ENCODE results near the gene ADGRD1. TPM values are rescaled to one million over a fixed set of nuclear protein-coding genes. Genes with fewer than 3 reads are reported as not detected.

ADGRD1 gene
- total RNA-seq, 1 donor from 2014 or later, result 0.98 TPM

DNA sequence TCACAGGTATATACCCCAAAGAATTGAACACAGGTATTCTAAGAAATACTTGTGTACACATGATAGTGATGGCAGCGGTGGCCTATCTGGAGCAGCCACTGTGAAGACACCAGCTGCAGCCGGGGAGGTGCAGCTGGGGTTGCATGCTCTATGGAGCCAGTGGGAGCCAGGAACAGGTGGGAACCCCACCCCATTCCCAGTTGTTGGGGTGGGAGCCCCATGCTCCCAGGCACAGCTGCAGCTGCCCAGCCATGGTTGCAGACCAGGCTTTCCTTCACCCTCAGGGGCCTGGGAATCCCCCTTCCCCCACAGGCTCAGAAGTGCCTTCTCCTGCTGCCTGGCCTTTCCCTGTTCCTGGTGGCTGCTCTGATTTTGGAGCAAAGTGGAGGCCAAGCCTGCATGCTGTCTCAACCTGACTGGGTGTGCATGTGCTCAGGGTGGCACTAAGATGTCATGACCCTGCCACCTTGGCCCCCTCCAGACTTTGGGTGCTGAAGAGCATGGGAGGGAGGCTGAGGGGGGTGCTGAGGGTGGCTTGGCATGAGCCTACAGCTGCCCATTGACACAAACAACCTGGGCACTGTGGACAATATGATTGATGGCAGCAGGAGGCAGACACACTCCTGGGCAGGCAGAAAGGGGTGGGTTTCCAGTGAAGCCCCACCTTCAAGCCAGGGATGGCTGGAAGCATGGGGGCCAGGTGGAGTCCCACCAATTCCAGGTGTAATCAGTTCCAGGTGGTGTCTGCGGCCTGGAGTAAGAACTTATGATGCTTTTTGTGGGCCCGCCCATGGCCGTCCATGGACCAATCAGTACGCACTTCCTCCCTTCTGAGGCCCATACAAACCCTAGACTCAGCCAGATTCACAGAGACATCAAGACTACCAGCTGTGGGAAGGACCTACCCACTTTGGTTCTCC is 234.7 kb downstream of the ADGRD1 start:
- H3K4me1 Mint-ChIP-seq, result no peaks in the 10 kb centered on the region
- H3K9me3 Mint-ChIP-seq, result peaks cover 8% of the 10 kb centered on the region
- peaks cover 4% of the 10 kb centered on the region for H3K36me3 Mint-ChIP-seq (ENCODE audit: low read depth)
- H3K4me3 Mint-ChIP-seq, result no peak overlapping the region
- H3K27me3 Mint-ChIP-seq (ENCODE audit: low read depth), result peaks cover 6% of the 10 kb centered on the region
- DNase-seq (ENCODE audit: low read depth, low spot score), result no peak
- no peak overlapping the region for H3K27ac Mint-ChIP-seq (ENCODE audit: unreplicated experiment)
- TF ChIP-seq, protein P1, sequence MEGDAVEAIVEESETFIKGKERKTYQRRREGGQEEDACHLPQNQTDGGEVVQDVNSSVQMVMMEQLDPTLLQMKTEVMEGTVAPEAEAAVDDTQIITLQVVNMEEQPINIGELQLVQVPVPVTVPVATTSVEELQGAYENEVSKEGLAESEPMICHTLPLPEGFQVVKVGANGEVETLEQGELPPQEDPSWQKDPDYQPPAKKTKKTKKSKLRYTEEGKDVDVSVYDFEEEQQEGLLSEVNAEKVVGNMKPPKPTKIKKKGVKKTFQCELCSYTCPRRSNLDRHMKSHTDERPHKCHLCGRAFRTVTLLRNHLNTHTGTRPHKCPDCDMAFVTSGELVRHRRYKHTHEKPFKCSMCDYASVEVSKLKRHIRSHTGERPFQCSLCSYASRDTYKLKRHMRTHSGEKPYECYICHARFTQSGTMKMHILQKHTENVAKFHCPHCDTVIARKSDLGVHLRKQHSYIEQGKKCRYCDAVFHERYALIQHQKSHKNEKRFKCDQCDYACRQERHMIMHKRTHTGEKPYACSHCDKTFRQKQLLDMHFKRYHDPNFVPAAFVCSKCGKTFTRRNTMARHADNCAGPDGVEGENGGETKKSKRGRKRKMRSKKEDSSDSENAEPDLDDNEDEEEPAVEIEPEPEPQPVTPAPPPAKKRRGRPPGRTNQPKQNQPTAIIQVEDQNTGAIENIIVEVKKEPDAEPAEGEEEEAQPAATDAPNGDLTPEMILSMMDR (conservative IDR thresholded peaks at IDR 0.05), result no peak

DNA sequence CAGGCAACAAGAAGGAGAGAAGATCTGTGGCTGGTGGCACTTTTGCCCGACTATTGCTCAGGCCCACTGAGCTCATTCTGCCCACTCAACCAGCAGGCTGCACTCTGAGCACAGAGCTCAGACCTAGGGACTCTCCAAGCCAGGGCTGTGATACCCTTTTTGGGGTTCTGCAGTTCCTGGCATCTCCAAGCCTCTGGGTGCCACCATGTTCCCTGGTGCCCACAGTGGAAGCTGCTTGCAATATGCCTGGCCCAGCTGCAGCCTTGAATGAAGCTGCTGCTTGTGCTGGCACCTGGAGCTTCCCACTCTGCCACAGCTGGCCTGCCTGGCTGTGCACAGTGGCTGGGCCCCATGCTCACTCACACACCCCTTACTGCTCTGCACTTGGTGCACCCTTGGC is 236.1 kb downstream of the ADGRD1 start:
- TF ChIP-seq, protein P1 (conservative IDR thresholded peaks at IDR 0.05), result no peak
- no peaks in the 10 kb centered on the region for H3K4me1 Mint-ChIP-seq
- peaks cover 5% of the 10 kb centered on the region for H3K9me3 Mint-ChIP-seq
- H3K4me3 Mint-ChIP-seq, result no peak overlapping the region
- no peaks in the 10 kb centered on the region for H3K36me3 Mint-ChIP-seq (ENCODE audit: low read depth)
- no peak for DNase-seq (ENCODE audit: low read depth, low spot score)
- no peak overlapping the region for H3K27ac Mint-ChIP-seq (ENCODE audit: unreplicated experiment)
- peaks cover 6% of the 10 kb centered on the region for H3K27me3 Mint-ChIP-seq (ENCODE audit: low read depth)

DNA sequence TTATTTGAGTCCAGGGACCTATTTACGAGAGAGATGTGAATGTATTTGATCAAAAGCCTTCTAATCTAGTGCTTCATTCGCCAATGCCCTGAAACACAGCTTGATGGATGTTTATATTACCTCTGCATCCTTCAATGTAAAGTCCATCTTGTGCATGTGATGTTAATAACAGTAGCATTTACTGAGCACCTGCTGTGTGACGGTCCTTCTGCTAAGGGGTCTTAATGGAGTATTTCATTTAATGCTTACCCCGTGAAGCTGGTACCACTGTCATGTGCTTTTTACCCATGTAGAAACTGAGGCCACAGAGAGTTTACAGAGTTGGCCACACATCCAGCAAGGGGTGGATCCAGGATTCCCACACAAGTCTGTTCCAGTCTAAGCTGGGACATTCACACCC is 237.3 kb downstream of the ADGRD1 start:
- H3K36me3 Mint-ChIP-seq (ENCODE audit: low read depth), result no peaks in the 10 kb centered on the region
- no peak for DNase-seq (ENCODE audit: low read depth, low spot score)
- H3K9me3 Mint-ChIP-seq, result peaks cover 5% of the 10 kb centered on the region
- TF ChIP-seq, protein P1 (conservative IDR thresholded peaks at IDR 0.05), result no peak
- no peaks in the 10 kb centered on the region for H3K4me1 Mint-ChIP-seq
- H3K27ac Mint-ChIP-seq (ENCODE audit: unreplicated experiment), result no peak overlapping the region
- H3K4me3 Mint-ChIP-seq, result no peak overlapping the region
- peaks cover 6% of the 10 kb centered on the region for H3K27me3 Mint-ChIP-seq (ENCODE audit: low read depth)

Other genes with a start within 250 kb of the ADGRD1 start
- gene RIMBP2, start 237.6 kb upstream of the ADGRD1 start, total RNA-seq, result 4.5 and 5.9 TPM in 2 replicates
- 31.0 and 32.7 TPM in 2 replicates for gene STX2, start 114.7 kb upstream of the ADGRD1 start, total RNA-seq
- gene RAN, start 81.8 kb upstream of the ADGRD1 start, total RNA-seq, result 1,593 and 1,610 TPM in 2 replicates